ENCODE measurements around the gene MYL3.

MYL3 gene

DNA sequence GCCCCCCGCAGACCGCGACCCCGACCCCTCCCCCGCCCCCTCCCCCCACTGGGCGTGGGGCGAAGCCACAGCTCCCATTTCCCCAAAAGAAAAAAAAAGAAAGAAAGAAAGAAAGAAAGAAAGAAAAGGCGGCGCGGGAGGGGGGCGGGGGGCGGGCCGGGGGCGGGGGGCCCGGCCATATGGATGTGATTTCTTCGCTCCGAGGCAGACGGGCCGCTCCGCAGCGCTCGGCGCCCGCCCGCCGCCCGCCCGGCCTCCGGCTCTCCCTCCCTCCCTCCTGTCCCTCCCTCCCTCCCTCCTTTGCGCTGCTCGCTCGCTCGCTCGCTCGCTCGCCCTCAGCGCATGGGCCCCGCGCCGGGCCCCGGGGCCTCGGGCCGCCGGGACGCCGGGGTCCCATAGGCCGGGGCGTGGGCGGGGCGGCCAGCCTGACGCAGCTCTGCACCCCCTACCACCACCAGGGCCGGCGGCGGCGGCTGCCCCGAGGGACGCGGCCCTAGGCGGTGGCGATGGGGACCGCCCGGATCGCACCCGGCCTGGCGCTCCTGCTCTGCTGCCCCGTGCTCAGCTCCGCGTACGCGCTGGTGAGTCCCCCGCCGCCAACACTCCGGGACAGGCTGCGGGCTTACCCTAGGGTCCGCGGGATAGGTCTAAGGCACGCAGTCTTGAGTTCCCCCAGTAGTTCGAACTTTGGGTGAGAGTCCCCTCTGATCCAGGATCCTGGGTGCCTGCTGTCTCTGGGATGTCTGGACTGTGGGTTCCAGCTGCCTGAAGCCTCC lies 20.0 kb upstream of the MYL3 start:
- DNase-seq (ENCODE audit: low read depth) = no peak

DNA sequence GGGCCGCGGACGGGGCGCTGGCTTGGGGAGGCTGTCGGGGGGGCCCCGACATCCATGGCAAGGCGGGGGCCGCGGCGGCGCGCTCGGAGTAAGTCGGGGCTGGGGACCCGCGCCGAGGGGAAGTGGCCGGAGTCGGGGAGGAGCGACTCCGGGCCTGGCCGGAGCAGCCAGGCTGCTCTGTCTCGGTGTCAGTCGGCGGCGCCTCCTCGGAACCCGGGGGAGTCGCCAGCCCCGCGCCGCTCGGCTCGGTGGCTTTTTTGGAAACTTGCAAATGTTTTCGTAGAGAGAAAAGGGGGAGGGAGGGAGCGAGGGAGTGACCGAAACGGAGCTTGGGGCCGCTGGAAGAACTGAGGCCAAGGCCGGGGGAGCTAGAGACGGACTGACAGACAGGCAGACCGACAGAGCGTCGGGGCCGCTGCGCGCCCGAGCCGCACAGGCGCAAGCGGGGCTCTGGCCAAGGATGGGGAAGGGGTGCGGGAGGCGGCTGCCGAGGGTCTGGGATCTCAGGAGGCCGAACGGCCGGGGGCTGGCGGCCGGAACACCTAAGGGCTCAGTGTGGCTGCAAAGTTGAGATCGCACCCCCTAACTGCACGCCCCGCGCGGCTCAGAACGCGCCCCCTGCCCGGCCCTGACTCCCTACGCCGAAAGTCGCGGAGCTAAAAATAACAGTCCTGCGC lies 19.3 kb upstream of the MYL3 start:
- DNase-seq (ENCODE audit: low read depth) = no peak

DNA sequence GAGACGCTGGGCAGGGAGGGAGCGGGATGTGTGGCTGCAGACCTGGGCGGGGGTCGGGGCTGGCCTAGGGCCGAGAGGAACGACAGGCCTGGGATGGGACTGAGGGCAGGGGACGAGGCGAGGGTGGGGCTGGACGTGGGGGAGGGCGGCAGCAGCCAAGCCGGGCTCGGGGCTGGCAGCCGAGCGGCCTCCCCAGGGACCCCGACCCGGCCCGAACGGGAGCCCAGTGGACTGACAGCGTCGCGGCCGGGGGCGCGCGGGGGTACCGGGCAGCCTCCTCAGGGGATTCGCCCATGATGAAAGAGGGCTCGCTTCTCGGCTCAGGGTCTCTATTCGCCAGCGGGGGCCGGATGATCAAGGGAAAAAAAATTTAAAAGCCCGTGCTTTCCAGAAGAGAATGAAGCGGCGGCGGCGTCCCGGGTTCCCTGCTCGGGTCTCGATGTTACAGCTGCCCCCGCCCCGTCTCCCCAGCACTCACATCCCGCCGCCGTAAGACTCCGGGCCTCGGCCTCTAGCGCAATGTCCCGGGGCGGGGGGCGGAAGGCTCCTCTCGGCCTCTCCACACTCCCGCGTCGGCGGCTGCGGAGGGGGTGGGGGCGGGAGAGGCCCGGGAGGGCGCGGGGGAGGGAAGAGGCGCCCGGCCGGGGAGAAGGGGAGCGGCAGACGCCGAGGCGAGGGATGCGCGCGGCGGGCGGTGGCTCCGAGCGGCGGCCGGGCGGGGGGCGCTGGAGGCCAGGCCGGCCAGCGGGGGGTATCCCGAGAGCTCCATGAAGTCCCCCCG lies 18.5 kb upstream of the MYL3 start:
- DNase-seq (ENCODE audit: low read depth) = no peak

DNA sequence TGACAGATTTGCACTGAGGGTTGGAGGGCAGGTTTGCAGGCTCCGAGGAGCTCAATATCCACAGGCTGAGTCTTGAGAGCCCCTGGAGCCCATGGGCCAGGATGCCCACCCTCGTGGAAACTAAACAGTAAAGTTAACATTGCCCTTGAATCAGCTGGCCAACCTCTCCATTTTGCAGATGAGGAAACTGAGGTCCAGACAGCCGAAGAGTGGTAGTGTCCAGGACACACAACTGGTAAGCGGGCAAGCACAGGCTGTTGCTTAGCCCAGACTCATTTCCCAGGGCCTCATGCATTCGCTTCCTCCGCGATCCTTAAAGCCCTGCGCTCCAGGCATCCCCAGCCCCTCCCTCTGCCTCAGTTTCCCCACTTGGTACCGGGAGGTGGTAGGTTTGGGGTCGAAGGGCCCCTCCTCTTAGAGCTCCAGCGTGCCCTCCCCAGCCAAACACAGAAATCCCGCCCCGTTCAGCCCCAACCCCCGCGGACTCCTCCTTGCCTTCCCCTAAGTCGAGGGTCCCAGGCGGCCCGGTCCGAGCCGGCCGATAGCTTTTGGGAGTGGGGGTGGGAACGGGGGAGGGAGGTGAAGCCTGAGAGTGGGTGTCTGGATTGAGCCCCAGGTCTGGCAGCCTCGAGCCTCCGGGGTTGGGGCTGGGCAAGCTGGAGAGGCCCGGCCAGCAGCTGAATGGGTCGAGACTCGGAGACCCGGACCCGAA lies 17.8 kb upstream of the MYL3 start:
- no peak for DNase-seq (ENCODE audit: low read depth)

DNA sequence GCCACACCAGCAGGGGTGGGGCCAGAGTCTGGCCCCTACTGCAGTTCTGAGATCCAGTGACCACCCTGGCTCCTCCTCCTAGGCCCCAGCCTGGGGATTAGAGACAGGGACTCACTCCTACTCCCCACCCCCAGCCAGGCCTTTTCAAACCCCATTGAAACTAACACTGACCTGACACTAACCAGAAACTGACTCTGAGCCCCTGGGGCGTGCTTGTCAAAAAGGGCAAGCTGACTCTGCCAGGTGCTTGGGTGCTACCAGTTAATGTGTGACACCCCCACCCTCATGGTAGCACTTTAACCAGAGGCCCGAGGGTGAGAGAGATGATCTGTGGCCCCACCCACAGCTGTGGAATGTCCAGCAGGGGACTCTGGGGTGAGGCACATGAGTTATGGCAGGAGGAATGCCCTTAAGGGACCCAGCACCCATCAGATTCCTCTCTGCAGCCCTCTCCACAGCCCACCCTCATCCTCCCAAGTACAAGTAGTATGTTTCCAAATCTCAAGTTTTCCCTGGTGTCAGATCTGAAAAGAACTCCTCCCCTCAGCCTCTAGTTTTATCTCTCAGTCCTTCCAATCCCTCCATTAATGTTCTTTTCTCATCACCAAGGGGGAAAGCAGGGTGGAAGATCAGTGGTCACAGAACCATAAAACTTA lies 15.7 kb upstream of the MYL3 start:
- DNase-seq (ENCODE audit: low read depth) = no peak

DNA sequence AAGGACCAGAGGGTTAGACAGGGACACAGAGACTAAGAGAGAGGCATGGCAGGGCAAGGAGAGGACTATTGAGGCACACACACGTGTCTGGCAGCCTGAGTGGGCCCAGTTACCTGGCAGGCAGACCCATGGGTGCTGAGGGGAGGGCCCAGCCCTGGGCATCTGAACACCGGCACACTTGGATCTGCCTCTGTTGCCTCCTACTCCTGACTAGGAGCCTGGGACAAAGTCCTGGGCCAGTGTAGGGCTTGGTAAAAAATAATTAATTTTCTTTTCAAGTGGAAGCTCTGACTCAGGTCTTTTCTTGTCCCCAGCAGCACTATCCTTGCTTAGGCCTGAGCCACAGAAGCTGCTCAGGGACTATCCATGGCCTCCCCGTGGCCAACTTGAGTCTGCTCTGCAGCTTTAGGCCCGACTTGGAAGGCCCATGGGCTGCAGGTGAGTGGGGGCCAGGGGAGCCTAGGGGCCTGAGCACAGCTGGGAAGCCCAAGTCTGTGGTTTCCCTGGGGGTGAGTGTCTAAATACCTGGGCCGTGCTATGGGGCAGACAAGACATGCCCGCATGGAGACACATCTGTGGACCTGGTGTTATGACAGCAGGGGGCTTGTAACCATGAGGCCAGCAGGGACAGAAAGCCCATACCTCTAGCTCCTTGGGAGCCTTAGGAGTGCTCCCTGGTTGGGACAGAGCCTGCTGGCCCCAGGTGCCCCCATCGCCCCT lies 14.3 kb upstream of the MYL3 start, which contains the start of gene PTH1R:
TSS of gene PTH1R (plus strand) at position 316 of the 720 bp plus-strand sequence. CDS start 5,839 bp downstream, outside the sequence.
- no peak for DNase-seq (ENCODE audit: low read depth)

DNA sequence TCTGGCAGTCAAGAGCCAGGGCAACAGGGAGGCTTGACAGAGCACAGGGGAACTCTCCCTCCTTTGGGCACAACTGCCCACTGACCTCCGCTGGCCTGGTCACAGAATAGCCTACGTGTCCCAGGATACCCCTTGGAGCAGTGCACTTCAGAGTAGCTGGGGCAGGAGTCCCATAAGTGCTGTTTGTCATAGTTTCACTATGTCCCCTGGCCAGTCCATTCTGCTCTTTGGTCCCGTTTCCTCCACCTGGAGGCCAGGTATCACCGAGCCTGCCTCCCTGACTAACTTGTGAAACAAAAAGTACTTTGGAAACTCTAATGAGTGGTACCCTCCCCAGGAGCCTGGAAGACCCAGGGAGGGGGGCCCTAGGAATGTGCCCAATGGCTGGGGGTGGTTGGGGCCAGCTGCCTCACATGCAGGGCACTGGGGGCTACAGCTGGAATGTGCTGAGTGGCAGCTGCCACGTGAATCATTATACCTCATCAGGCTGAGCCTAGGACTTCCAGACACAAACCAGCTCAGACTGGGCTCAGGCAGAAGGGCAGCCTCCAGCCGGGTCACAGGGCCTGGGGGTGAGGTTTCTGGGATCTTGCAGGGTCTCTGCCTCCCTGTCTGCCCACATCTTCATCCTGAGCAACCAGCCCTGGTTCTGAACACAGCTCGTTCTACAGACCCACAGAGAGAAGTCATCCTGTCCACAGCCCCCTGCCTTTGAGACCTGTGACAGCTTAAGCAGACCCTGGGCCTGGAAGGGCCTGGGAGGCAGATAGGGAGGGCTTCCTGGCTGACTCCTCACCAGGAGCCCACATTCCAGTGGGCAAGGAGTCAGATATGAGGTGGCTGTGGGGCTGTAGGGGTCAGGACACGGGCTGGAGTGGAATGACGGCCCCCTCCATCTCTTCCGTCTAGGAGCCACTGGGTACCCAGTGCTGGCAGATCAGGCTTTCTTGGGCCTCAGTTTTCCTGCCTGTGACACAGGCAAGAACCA lies 13.4 kb upstream of the MYL3 start:
- no peak for DNase-seq (ENCODE audit: low read depth)

DNA sequence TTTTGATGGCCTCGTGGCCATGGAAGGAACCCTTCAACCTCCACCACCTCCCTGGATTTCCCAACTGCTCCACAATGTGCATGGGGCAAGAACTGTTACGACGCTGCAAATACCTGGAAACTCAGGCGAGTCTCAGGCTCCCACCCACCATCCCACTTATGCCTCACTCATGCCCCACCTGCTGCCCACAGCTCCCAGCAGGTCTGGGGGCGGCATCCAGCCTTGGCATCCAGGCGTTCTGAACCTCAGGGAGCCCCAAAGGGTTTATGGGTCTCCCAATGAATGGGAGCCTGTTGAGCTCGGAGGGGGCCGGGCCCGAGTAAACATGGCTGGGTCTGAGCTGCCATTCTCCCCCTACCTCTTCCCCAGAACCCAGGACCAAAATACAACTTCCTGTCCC lies 12.3 kb upstream of the MYL3 start:
- DNase-seq (ENCODE audit: low read depth) = no peak

DNA sequence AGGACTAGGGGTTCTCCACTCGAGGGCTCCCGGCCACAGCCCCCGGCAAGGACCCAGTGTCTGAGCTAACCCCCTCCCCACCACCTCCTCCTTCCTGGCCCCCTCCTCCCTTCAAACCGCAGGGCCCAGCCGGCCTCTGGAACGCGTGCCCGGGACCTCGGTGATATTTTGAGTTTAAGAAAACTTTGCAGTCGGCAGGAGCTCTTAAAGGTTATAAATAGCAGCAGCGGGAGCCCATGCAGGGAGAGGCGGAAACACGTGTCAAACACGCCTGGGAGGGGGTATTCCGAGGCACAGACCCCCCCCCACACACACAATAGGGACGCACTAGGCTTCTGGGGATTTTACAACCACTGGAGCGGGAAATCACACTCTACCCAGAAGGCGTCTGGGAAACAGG lies 11.2 kb upstream of the MYL3 start:
- no peak for DNase-seq (ENCODE audit: low read depth)

DNA sequence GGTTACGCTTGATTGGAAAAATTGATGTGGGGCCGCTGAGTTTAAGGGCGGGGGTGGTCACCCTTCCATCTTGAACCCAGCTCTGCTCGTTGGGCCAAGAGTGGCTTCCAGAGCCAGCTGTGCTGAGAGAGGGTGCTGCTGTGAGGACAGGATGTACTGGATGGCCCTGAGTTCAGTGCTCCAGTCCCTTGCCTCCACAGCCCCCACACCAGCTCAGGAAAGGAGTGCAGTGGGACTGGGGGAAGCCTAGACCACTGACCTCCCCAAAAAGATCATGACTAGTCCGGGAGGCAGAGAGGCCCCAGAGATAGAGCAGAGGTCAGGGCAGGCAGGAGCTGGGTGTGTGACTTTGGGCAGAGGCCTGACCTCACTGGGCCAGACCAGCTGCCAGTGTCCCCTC lies 10.3 kb upstream of the MYL3 start:
- DNase-seq (ENCODE audit: low read depth) = no peak

DNA sequence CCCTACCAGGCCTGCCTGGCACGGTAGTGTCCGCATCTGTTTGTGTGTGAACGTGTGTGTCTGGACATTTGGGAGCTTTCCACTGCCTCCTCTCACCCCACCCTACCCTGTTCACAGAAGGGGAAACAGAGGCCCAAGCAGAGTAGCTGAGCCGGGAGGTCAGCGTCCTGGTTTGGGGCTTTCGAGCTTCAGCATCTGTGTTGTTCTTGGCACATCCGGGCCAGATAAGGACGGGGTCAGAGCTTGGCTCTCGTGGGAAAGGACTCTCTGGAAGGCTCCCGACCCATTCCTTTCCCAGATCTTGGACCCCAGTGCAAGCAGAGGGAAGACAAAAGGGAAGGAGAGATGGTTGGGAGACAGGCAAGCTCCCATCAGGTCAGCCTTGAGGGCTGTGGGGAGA lies 8.0 kb upstream of the MYL3 start:
- DNase-seq (ENCODE audit: low read depth) = no peak

DNA sequence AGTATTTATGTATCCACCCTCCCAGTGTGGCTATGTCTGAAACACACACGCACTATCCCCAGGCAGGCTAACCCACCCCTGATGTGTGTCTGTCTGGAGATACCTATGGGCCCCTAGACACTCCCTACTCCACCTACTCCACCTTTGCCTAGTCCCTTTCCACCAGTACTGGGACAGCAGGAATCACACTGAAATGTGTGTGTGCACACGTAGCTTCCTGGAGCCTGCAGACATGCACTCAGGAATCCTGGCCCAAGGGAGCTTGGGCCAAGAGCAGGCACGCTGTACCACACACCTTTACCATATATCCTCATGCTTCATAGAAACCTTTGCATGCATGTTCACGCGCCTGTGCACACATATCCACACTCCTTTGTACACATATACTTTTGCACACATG lies 7.4 kb upstream of the MYL3 start:
- DNase-seq (ENCODE audit: low read depth) = no peak

DNA sequence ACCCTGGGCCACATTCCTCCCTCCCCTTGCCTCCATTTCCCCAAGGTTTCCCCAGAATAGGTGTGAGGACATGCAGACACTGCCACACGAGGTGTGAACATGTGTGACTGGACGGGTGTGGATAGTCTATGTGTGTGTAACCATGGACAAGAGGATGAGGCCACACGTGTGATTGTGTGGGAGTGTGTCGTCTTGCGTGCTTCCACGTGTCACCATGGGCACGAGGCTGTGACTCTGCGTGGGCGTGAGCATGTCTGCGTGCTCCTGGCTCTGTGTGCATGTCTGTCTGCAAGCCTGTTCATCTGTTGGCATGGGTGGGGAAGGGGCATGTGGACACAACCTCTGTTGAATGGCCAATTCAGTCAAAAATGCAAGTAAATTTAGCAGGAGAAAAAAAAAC lies 6.2 kb upstream of the MYL3 start:
- DNase-seq (ENCODE audit: low read depth) = no peak

DNA sequence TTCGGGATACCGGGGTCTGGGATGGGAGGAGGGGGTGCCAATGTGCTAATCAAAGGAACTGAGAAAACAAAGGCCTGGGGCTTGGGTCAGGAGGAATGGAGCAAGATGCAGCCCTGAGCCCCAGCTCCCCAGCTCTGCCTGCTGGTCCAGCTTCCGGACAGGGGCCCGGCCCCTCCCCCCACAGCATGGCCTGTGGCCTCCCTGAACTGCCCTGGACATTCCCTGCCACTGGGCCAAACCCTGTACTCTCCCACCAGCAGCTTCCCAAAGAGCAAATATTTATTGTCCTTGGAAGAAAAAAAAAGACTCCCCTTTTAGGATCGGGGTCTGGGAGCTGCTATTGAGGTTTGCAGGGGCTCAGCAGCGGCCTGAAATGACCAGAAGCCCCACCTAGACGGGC lies 5.7 kb upstream of the MYL3 start:
- no peak for DNase-seq (ENCODE audit: low read depth)

DNA sequence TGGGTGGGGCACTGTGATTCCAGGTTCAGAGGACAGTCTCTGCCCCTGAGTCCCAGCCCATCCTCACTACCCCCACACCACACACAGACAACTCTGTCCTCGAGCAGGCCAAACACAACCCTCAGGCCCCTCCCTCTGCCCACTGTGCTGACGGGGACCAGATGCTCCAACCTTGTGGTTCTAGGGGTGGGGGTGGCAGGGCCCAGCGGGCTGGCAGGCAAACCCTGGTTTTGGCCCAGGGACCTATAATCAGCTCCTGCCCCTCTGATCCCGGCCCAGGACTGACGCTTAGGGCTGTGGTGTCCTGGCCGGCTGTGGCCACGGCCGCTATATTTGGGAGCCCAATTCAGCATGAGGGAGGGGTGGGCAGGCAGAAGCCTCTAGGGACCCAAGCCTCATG lies 5.0 kb upstream of the MYL3 start:
- DNase-seq (ENCODE audit: low read depth) = no peak

DNA sequence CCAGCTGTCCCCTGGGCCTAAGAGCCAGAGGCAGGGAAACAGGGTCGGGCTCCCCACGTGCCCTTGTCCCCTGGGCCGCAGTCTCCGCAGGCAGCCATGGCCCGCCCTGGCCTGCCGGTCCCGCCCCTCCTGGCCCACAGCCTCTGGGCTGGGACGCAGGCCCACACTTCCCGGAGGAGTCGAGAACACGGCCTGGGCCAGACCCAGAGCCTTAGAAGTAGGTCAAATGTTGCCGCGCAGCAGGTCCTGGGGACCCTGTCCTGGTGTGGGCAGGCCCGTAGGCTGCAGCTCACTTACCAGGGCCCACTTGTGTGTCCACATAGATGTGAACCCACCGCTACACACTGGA lies 4.3 kb upstream of the MYL3 start:
- DNase-seq (ENCODE audit: low read depth) = peak; percentile 30

DNA sequence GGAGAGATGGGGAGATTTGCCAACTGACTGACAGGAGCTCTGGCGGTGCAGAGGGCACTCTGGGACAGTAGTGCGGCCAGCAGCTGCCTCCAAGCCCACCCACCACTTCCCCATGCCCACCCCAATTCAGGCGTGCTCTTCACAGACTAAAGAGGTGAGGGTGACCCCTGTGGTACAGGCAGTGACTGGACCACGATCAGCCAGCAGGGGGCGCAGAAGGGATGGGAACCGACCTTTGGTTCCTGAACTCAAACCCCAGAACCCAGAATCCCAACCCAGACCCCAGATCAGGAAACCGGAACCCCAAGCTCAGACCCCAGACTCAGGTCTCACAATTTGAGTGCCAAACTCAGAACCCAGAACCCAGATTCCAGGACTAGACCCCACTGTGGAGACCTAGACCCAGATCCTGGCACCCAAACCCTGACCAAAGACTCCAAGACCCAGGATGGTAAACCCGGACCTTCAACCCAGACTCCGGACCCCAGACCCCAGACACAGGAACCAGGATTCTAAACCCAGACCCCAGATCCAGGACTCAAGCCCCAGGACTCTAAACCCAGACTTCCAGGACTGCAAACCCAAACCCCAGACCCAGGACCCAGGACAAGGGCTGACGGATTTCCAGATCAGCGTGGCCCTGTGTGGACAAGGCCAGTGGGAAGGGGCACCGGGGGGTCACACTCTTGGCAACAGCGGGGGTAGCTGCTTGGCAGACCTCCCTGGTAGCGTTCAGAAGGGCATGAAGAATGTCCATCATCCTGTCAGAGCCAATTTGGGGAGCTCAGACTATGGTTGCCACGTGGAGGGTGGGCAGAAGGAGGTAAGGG lies 3.7 kb upstream of the MYL3 start:
- no peak for DNase-seq (ENCODE audit: low read depth)

DNA sequence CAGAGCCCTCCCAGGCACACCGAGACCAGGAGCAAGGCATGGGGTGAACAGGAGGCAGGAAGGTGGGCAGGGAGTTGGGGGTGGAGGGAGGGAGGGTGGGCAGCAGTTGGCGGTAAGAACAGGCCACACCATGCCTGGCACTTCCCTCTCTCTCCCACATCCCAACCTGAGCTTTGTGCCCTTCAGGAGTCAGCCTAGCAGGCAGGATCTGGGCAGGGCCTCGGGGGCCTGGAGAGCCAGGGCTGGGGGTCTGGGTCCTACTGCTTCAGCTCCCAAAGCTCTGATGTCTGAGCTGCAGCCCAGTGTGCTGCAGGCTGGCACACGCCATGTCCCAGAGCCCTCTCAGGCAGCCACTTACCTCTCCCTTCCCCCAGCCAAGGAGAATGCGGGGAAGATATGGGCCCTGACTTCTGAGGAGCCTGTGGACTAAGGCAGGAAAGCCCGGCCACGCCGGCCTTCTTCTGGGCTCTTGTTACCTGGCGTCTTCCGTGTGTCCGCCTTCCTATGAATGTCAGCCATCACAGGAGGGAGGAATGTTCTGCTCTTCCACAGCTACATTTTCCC lies 2.9 kb upstream of the MYL3 start:
- no peak for DNase-seq (ENCODE audit: low read depth)

DNA sequence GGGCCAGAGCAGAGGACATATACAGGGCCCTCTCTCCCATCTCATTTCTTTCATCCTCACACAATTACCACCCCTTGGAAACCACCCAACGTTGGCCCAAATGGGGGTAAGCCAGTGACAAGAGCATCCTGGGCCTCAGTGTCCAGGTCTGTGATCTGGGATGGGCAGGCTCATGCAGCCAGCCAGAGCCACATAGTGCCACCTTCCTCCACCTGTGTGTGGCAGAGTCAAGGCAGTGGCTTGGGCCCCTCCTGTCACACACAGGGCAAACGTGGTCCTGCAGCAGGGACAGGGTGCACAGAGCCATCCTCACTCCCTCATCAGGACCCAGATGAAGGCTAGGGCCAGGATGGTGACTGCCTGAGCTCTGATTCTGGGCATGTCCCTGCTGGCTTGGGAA lies 2.3 kb upstream of the MYL3 start:
- DNase-seq (ENCODE audit: low read depth) = no peak
